HepG2 (cell line): Measurements from ENCODE around the gene GPR162. TPM values are rescaled to one million over a fixed set of nuclear protein-coding genes. Genes with fewer than 3 reads are reported as not detected.

Source experiments
- MXD3 ChIP-seq: IDR thresholded peaks from 2 replicates; pipeline ENCODE4 v1.6.1; 2016; ENCODE audit warnings: mild to moderate bottlenecking, missing biosample characterization, missing genetic modification reagents
- MYC ChIP-seq: sonication (generic); formaldehyde crosslinking; IDR thresholded peaks from 2 replicates; pipeline ENCODE4 v1.9.0; 2021; ENCODE audit warnings: missing genetic modification reagents, borderline replicate concordance
- NAIF1 ChIP-seq: sonication (generic); formaldehyde crosslinking; IDR thresholded peaks from 2 replicates; pipeline ENCODE4 v1.5.0; 2020; ENCODE audit warnings: mild to moderate bottlenecking, missing genetic modification reagents, borderline replicate concordance
- NR1H2 ChIP-seq: sonication (generic); formaldehyde crosslinking; IDR thresholded peaks from 2 replicates; pipeline ENCODE4 v1.8.1; 2022; ENCODE audit warnings: low read depth, missing genetic modification reagents, borderline replicate concordance
- POLR2AphosphoS5 ChIP-seq: IDR thresholded peaks from 2 replicates; pipeline ENCODE4 v1.6.1; 2012; ENCODE audit warnings: low read depth, low read length
- RCOR2 ChIP-seq: IDR thresholded peaks from 2 replicates; pipeline ENCODE4 v1.6.1; 2016; ENCODE audit warnings: missing biosample characterization, missing genetic modification reagents
- SMAD1 ChIP-seq: sonication (generic); formaldehyde crosslinking; IDR thresholded peaks from 2 replicates; pipeline ENCODE4 v1.4.0; 2020; ENCODE audit warnings: missing genetic modification reagents, low read depth, mild to moderate bottlenecking, borderline replicate concordance
- THYN1 ChIP-seq: sonication (generic); formaldehyde crosslinking; IDR thresholded peaks from 2 replicates; pipeline ENCODE4 v1.8.1; 2023; ENCODE audit warnings: low read depth, mild to moderate bottlenecking, moderate library complexity, missing genetic modification reagents, borderline replicate concordance
- ZNF260 ChIP-seq: sonication (generic); formaldehyde crosslinking; IDR thresholded peaks from 2 replicates; pipeline ENCODE4 v1.4.0; 2020; ENCODE audit warnings: missing genetic modification reagents, low read depth, mild to moderate bottlenecking, borderline replicate concordance
- ZNF281 ChIP-seq: sonication (generic); formaldehyde crosslinking; IDR thresholded peaks from 2 replicates; pipeline ENCODE4 v1.4.0; 2020; ENCODE audit warnings: missing genetic modification reagents, borderline replicate concordance
- ZNF337 ChIP-seq: sonication (generic); formaldehyde crosslinking; IDR thresholded peaks from 2 replicates; pipeline ENCODE4 v1.5.1; 2020; ENCODE audit warnings: missing genetic modification reagents, low read depth, mild to moderate bottlenecking, borderline replicate concordance
- ZNF780A ChIP-seq: sonication (generic); formaldehyde crosslinking; IDR thresholded peaks from 2 replicates; pipeline ENCODE4 v1.8.0; 2022; ENCODE audit warnings: mild to moderate bottlenecking, missing genetic modification reagents, moderate library complexity
- polyA plus RNA-seq, 8 experiments: library from polyadenylated mRNA; depleted of rRNA in 3 of 8; stranded (reverse) in 7 of 8; unstranded in 1 of 8; fragments of >200 nt; fragmentation: Illumina TruSeq in 4 of 8; extraction: Trizol in 4 of 8; gene quantifications; 2 replicates each; pipeline versions ENCODE4 v1.2.1 to v1.2.3, GENCODE V29; 2011 to 2016; ENCODE audit warnings: low read depth in 4 of 8, missing spikeins in 1 of 8, mixed read lengths in 1 of 8; ENCODE audit not compliant: insufficient read depth in 1 of 8
- total RNA-seq, 5 experiments: library from RNA; depleted of rRNA; stranded (reverse); fragments of >200 nt; fragmentation: Illumina TruSeq; extraction: Trizol; gene quantifications; 2 replicates each; pipeline ENCODE4 v1.2.3, GENCODE V29; 2016; ENCODE audit warnings: low read depth in 1 of 5
- TF ChIP-seq, protein P1 (sequence below): sonication (generic); formaldehyde crosslinking; IDR thresholded peaks from 2 replicates; pipeline ENCODE4 v1.8.1; 2023; ENCODE audit warnings: mild to moderate bottlenecking, moderate library complexity, missing genetic modification reagents
- TF ChIP-seq, protein P2 (sequence below): sonication (generic); formaldehyde crosslinking; IDR thresholded peaks from 2 replicates; pipeline ENCODE4 v1.5.0; 2020; ENCODE audit warnings: mild to moderate bottlenecking, missing genetic modification reagents
- TF ChIP-seq, protein P3 (sequence below): sonication (generic); formaldehyde crosslinking; IDR thresholded peaks from 2 replicates; pipeline ENCODE4 v1.5.0; 2020; ENCODE audit warnings: mild to moderate bottlenecking, low read depth, missing genetic modification reagents, borderline replicate concordance
- TF ChIP-seq, protein P4 (sequence below): sonication (generic); formaldehyde crosslinking; IDR thresholded peaks from 2 replicates; pipeline ENCODE4 v1.4.0; 2020; ENCODE audit warnings: missing genetic modification reagents, mild to moderate bottlenecking, borderline replicate concordance
- TF ChIP-seq, protein P5 (sequence below): sonication (generic); formaldehyde crosslinking; IDR thresholded peaks from 2 replicates; pipeline ENCODE4 v1.4.0; 2020; ENCODE audit warnings: low read depth, mild to moderate bottlenecking, missing genetic modification reagents

The GPR162 gene
- total and polyA plus RNA-seq, 2 of the 13 experiments (the other 11 are each of a cell fraction or from before 2014, with no cell fraction given), result 0.08 TPM; not detected in 1

DNA sequence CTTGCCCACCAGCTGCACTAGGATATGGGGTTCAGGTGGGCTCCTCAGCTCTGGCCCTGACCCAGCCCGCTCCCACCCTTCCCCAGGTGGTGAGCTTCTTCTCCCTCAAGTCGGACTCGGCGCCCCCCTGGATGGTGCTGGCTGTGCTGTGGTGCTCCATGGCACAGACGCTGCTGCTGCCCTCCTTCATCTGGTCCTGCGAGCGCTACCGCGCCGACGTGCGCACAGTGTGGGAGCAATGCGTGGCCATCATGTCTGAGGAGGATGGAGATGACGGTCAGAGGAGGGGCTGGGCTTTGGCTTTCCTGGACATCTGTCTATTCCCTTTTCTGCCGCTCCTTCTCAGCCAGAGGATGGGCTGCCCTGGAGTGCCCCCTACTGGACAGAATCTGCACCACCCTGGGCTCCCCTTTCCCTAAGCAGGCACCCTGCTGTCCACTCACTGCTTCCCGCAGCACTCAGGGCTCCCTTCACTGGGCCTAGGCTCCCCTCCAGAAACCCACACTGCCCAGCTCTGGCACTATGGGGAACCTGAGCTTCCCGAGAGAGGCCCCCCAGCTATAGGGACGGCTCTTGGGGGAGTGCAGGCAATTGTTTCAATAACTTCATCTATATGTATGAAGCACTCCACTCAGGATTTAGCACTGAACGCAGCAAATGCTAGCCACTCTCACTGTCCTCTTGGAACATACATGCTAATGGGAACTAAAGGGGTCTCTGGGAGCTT, 3.9 kb downstream of the GPR162 start (continued):
- TF ChIP-seq, protein P1, sequence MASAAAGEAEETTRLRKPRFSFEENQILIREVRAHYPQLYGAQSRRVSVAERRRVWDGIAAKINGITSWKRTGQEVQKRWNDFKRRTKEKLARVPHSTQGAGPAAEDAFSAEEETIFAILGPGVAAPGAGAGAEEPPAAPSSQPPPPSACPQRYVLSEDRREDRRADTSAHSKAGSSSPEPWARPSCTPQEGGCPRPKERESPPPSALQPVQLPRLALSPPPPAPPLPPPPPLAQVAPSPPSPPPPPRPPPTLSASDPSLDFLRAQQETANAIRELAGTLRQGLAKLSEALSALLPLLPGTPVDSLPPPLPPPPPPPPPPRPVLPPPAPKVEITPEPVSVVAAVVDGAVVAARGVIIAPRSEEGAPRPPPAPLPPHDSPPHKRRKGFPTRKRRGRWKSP, result no peak
- TF ChIP-seq, protein P2, sequence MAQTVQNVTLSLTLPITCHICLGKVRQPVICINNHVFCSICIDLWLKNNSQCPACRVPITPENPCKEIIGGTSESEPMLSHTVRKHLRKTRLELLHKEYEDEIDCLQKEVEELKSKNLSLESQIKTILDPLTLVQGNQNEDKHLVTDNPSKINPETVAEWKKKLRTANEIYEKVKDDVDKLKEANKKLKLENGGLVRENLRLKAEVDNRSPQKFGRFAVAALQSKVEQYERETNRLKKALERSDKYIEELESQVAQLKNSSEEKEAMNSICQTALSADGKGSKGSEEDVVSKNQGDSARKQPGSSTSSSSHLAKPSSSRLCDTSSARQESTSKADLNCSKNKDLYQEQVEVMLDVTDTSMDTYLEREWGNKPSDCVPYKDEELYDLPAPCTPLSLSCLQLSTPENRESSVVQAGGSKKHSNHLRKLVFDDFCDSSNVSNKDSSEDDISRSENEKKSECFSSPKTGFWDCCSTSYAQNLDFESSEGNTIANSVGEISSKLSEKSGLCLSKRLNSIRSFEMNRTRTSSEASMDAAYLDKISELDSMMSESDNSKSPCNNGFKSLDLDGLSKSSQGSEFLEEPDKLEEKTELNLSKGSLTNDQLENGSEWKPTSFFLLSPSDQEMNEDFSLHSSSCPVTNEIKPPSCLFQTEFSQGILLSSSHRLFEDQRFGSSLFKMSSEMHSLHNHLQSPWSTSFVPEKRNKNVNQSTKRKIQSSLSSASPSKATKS, result no peak
- TF ChIP-seq, protein P3, sequence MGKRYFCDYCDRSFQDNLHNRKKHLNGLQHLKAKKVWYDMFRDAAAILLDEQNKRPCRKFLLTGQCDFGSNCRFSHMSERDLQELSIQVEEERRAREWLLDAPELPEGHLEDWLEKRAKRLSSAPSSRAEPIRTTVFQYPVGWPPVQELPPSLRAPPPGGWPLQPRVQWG (CRISPR knock-in tag), result no peak
- TF ChIP-seq POLR2AphosphoS5, result peak; percentile 29; the same call in 1 of the 2 replicates
- TF ChIP-seq THYN1 (CRISPR knock-in tag), result no peak
- no peak for TF ChIP-seq SMAD1 (CRISPR knock-in tag)
- TF ChIP-seq ZNF260 (CRISPR knock-in tag), result no peak
- TF ChIP-seq, protein P4, sequence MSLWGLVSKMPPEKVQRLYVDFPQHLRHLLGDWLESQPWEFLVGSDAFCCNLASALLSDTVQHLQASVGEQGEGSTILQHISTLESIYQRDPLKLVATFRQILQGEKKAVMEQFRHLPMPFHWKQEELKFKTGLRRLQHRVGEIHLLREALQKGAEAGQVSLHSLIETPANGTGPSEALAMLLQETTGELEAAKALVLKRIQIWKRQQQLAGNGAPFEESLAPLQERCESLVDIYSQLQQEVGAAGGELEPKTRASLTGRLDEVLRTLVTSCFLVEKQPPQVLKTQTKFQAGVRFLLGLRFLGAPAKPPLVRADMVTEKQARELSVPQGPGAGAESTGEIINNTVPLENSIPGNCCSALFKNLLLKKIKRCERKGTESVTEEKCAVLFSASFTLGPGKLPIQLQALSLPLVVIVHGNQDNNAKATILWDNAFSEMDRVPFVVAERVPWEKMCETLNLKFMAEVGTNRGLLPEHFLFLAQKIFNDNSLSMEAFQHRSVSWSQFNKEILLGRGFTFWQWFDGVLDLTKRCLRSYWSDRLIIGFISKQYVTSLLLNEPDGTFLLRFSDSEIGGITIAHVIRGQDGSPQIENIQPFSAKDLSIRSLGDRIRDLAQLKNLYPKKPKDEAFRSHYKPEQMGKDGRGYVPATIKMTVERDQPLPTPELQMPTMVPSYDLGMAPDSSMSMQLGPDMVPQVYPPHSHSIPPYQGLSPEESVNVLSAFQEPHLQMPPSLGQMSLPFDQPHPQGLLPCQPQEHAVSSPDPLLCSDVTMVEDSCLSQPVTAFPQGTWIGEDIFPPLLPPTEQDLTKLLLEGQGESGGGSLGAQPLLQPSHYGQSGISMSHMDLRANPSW (CRISPR knock-in tag), result no peak
- no peak for TF ChIP-seq ZNF337
- no peak for TF ChIP-seq NR1H2 (CRISPR knock-in tag)
- TF ChIP-seq MXD3 (CRISPR knock-in tag), result no peak
- no peak for TF ChIP-seq ZNF780A (CRISPR knock-in tag)
- TF ChIP-seq, protein P5, sequence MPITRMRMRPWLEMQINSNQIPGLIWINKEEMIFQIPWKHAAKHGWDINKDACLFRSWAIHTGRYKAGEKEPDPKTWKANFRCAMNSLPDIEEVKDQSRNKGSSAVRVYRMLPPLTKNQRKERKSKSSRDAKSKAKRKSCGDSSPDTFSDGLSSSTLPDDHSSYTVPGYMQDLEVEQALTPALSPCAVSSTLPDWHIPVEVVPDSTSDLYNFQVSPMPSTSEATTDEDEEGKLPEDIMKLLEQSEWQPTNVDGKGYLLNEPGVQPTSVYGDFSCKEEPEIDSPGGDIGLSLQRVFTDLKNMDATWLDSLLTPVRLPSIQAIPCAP (CRISPR knock-in tag), result no peak
- TF ChIP-seq MYC (CRISPR knock-in tag), result no peak
- no peak for TF ChIP-seq NAIF1 (CRISPR knock-in tag)
- no peak for TF ChIP-seq ZNF281 (CRISPR knock-in tag)
- TF ChIP-seq RCOR2, result no peak
